ENCODE data around the gene HMGCL.
"Not testable (repeated sequence)": the region's sequence is repeated elsewhere in the genome, so short reads cannot be mapped to it uniquely, and the experiment has no call there.

The HMGCL gene

GRCh38 chr1:23825076-23825761 is at the start of gene HMGCL:
HMGCL (minus strand) TSS chr1:23825429; CDS start chr1:23825415, 14 bp downstream.
- DNase-seq (ENCODE audit: low read depth in 2 of 3, low spot score in 1 of 3): peak; percentile 83 to 89 (median 83)

GRCh38 chr1:23872421-23872820 is 47.2 kb upstream of the HMGCL start:
- no peak for DNase-seq (ENCODE audit: low read depth in 2 of 3, low spot score in 1 of 3)

GRCh38 chr1:23869051-23869450 is 43.8 kb upstream of the HMGCL start:
- DNase-seq (ENCODE audit: low read depth in 2 of 3, low spot score in 1 of 3): no peak

GRCh38 chr1:23868557-23869016 is 43.4 kb upstream of the HMGCL start:
- peak in 1 of 3 donors; percentile 0 for DNase-seq (ENCODE audit: low read depth in 2 of 3, low spot score in 1 of 3)

- DNase-seq (ENCODE audit: low read depth in 2 of 3, low spot score in 1 of 3): peak; percentile 86 to 92 (median 89)
Observed at GRCh38 chr1:23867895-23868556, 42.8 kb upstream of the HMGCL start, which contains the start of gene FUCA1. FUCA1 (minus strand) TSS chr1:23868290; CDS start chr1:23868286, 4 bp downstream.

- DNase-seq (ENCODE audit: low read depth in 2 of 3, low spot score in 1 of 3): no peak
Observed at GRCh38 chr1:23867542-23867894, 42.3 kb upstream of the HMGCL start.

- no peak for DNase-seq (ENCODE audit: low read depth in 2 of 3, low spot score in 1 of 3)
Observed at GRCh38 chr1:23865543-23865930, 40.3 kb upstream of the HMGCL start.

- no peak for DNase-seq (ENCODE audit: low read depth in 2 of 3, low spot score in 1 of 3)
Observed at GRCh38 chr1:23864801-23865542, 39.7 kb upstream of the HMGCL start.

GRCh38 chr1:23862640-23863039 is 37.4 kb upstream of the HMGCL start:
- DNase-seq (ENCODE audit: low read depth in 2 of 3, low spot score in 1 of 3): no peak

GRCh38 chr1:23854568-23854967 is 29.3 kb upstream of the HMGCL start:
- DNase-seq (ENCODE audit: low read depth in 2 of 3, low spot score in 1 of 3): no peak

GRCh38 chr1:23853124-23853523 is 27.9 kb upstream of the HMGCL start:
- DNase-seq (ENCODE audit: low read depth in 2 of 3, low spot score in 1 of 3): not testable (repeated sequence)

- DNase-seq (ENCODE audit: low read depth in 2 of 3, low spot score in 1 of 3): not testable (repeated sequence)
Observed at GRCh38 chr1:23851406-23851805, 26.2 kb upstream of the HMGCL start.

- no peak for DNase-seq (ENCODE audit: low read depth in 2 of 3, low spot score in 1 of 3)
Observed at GRCh38 chr1:23848673-23849616, 23.7 kb upstream of the HMGCL start.

GRCh38 chr1:23847482-23848095 is 22.4 kb upstream of the HMGCL start:
- not testable (repeated sequence) for DNase-seq (ENCODE audit: low read depth in 2 of 3, low spot score in 1 of 3)

GRCh38 chr1:23845163-23845562 is 19.9 kb upstream of the HMGCL start:
- no peak for DNase-seq (ENCODE audit: low read depth in 2 of 3, low spot score in 1 of 3)

- no peak for DNase-seq (ENCODE audit: low read depth in 2 of 3, low spot score in 1 of 3)
Observed at GRCh38 chr1:23843644-23844043, 18.4 kb upstream of the HMGCL start.

GRCh38 chr1:23838401-23838866 is 13.2 kb upstream of the HMGCL start:
- DNase-seq (ENCODE audit: low read depth in 2 of 3, low spot score in 1 of 3): peak; percentile 48 to 63 (median 57)

- no peak for DNase-seq (ENCODE audit: low read depth in 2 of 3, low spot score in 1 of 3)
Observed at GRCh38 chr1:23837908-23838307, 12.7 kb upstream of the HMGCL start.

GRCh38 chr1:23836037-23836436 is 10.8 kb upstream of the HMGCL start:
- no peak for DNase-seq (ENCODE audit: low read depth in 2 of 3, low spot score in 1 of 3)

GRCh38 chr1:23834156-23834555 is 8.9 kb upstream of the HMGCL start:
- not testable (repeated sequence) for DNase-seq (ENCODE audit: low read depth in 2 of 3, low spot score in 1 of 3)
